Loucy (cell line): ENCODE data around the gene UCHL5.

Source experiments
- H2AFZ ChIP-seq: fragments of 200-600 bp; sonication (generic); 2 replicates; pipeline ENCODE4 v1.6.0; 2016; ENCODE audit warnings: antibody characterized with exemption, mild to moderate bottlenecking, low read length, moderate library complexity
- H3F3A ChIP-seq: fragments of 200-600 bp; 2 replicates; pipeline ENCODE4 v1.6.0; 2016; ENCODE audit warnings: antibody characterized with exemption, low read depth, mild to moderate bottlenecking
- H3K27me3 ChIP-seq: fragments of 200-600 bp; sonication (generic); 2 replicates; pipeline ENCODE4 v1.6.1; 2014; ENCODE audit warnings: low read length, mild to moderate bottlenecking; ENCODE audit not compliant: insufficient read depth, poor library complexity, severe bottlenecking
- H3K36me3 ChIP-seq: fragments of 200-600 bp; sonication (generic); 2 replicates; pipeline ENCODE4 v1.6.1; 2016; ENCODE audit warnings: low read length; ENCODE audit not compliant: insufficient read depth
- H3K4me1 ChIP-seq: fragments of 200-600 bp; sonication (generic); 2 replicates; pipeline ENCODE4 v1.5.1; 2014; ENCODE audit warnings: low read length, mild to moderate bottlenecking; ENCODE audit not compliant: insufficient read depth, poor library complexity, severe bottlenecking
- H3K4me2 ChIP-seq: fragments of 200-600 bp; sonication (generic); 2 replicates; pipeline ENCODE4 v1.6.0; 2014; ENCODE audit warnings: antibody characterized with exemption, low read length, low read depth, mild to moderate bottlenecking; ENCODE audit not compliant: poor library complexity, severe bottlenecking
- H3K4me3 ChIP-seq: fragments of 200-600 bp; sonication (generic); 2 replicates; pipeline ENCODE4 v1.5.1; 2014; ENCODE audit warnings: low read length, mild to moderate bottlenecking, mixed read lengths; ENCODE audit not compliant: poor library complexity, severe bottlenecking
- H3K79me2 ChIP-seq: fragments of 200-600 bp; sonication (generic); 2 replicates; pipeline ENCODE4 v1.6.1; 2014; ENCODE audit warnings: low read length; ENCODE audit not compliant: insufficient read depth
- H3K9ac ChIP-seq: fragments of 200-600 bp; sonication (generic); 2 replicates; pipeline ENCODE4 v1.6.0; 2014; ENCODE audit warnings: mild to moderate bottlenecking, low read depth, low read length, moderate library complexity; ENCODE audit not compliant: poor library complexity, severe bottlenecking
- H3K9me2 ChIP-seq: fragments of 200-600 bp; sonication (generic); replicated peaks from 2 replicates; pipeline ENCODE4 v1.6.1; 2016; ENCODE audit warnings: low read depth, low read length, mixed read lengths
- H3K9me3 ChIP-seq: fragments of 200-600 bp; sonication (generic); 2 replicates; pipeline ENCODE4 v1.6.1; 2014; ENCODE audit warnings: mild to moderate bottlenecking, antibody characterized with exemption, low read length, low read depth; ENCODE audit not compliant: insufficient read depth
- H4K20me1 ChIP-seq: fragments of 200-600 bp; sonication (generic); 2 replicates; pipeline ENCODE4 v1.6.0; 2014; ENCODE audit warnings: antibody characterized with exemption, low read length, mild to moderate bottlenecking; ENCODE audit not compliant: insufficient read depth, poor library complexity, severe bottlenecking
- CTCF ChIP-seq: fragments of 200-600 bp; sonication (generic); conservative IDR thresholded peaks from 2 replicates; pipeline ENCODE4 v1.5.1; 2014; ENCODE audit warnings: mild to moderate bottlenecking, antibody characterized with exemption, low read length
- EZH2phosphoT487 ChIP-seq: fragments of 200-600 bp; IDR thresholded peaks from 2 replicates; pipeline ENCODE4 v1.6.1; 2018; ENCODE audit warnings: antibody characterized with exemption, mild to moderate bottlenecking, moderate library complexity, borderline replicate concordance

The UCHL5 gene

GRCh38 chr1:192977089-192977706 lies 82.0 kb downstream of the UCHL5 start:
- no peak for TF ChIP-seq EZH2phosphoT487
- TF ChIP-seq CTCF, result no peak
- Histone ChIP-seq H2AFZ (no peak overlapping the region), H3K4me2 (no peak overlapping the region), H3K27me3 (no peaks in the 10 kb centered on the region), H3K4me3 (no peak overlapping the region), H3K4me1 (no peaks in the 10 kb centered on the region), H3K9me2 (no peaks in the 10 kb centered on the region), H3K79me2 (no peaks in the 10 kb centered on the region), H4K20me1 (no peaks in the 10 kb centered on the region), H3K9me3 (no peaks in the 10 kb centered on the region), H3K36me3 (no peaks in the 10 kb centered on the region), H3K9ac (no peak overlapping the region), H3F3A (no peaks in the 10 kb centered on the region)

DNA sequence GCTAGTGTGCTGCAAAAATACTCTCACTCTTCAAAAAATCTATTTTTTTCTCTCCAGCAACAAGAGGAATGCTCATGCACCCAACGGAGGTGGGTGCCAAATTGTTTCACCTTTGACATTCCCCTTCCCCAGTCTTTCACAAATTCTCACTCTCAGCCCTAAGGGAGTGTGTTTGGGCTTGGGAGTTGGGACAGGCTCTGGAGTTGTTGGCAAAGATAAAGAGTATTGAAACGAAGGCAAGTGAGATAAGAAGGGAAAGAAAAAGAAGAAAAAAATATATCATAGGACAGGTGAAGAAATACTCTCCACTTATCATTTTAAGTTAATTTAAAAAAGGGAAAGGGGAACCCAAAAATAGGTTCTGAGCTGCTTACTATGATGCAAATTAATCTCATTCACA lies 82.6 kb downstream of the UCHL5 start:
- H3K9me3 ChIP-seq, result no peaks in the 10 kb centered on the region
- no peak overlapping the region for H3K4me2 ChIP-seq
- no peak overlapping the region for H3K9ac ChIP-seq
- H3K36me3 ChIP-seq, result no peaks in the 10 kb centered on the region
- H3K9me2 ChIP-seq, result no peaks in the 10 kb centered on the region
- no peaks in the 10 kb centered on the region for H3F3A ChIP-seq
- H2AFZ ChIP-seq, result no peak overlapping the region
- H3K4me1 ChIP-seq, result no peaks in the 10 kb centered on the region
- H3K27me3 ChIP-seq, result no peaks in the 10 kb centered on the region
- TF ChIP-seq CTCF (no peak), EZH2phosphoT487 (no peak)
- H4K20me1 ChIP-seq, result no peaks in the 10 kb centered on the region
- no peak overlapping the region for H3K4me3 ChIP-seq
- no peaks in the 10 kb centered on the region for H3K79me2 ChIP-seq

GRCh38 chr1:192974701-192975100 lies 84.5 kb downstream of the UCHL5 start:
- no peaks in the 10 kb centered on the region for H3K27me3 ChIP-seq
- no peak overlapping the region for H3K4me3 ChIP-seq
- H3K9me2 ChIP-seq, result no peaks in the 10 kb centered on the region
- no peaks in the 10 kb centered on the region for H3K9me3 ChIP-seq
- no peaks in the 10 kb centered on the region for H3K79me2 ChIP-seq
- H4K20me1 ChIP-seq, result no peaks in the 10 kb centered on the region
- no peak overlapping the region for H3K4me2 ChIP-seq
- no peaks in the 10 kb centered on the region for H3K4me1 ChIP-seq
- H2AFZ ChIP-seq, result no peak overlapping the region
- no peak overlapping the region for H3K9ac ChIP-seq
- no peaks in the 10 kb centered on the region for H3K36me3 ChIP-seq
- no peaks in the 10 kb centered on the region for H3F3A ChIP-seq
- no peak for TF ChIP-seq EZH2phosphoT487
- TF ChIP-seq CTCF, result no peak
